ENCODE measurements around the gene RBMS3.

GRCh38 chr3:29381595-29381994, 100.7 kb downstream of the RBMS3 start:
- TF ChIP-seq CTCF (conservative IDR thresholded peaks at IDR 0.05; ENCODE audit: low read length) (no peak), EZH2phosphoT487 (IDR thresholded peaks at IDR 0.05; ENCODE audit: borderline replicate concordance, low read depth, low read length) (no peak)

All from OCI-LY7 (cell line).